SU-DHL-6 (cell line): ENCODE results near the gene CPLX3.
A peak's percentile ranks its signal among the peaks of the same experiment; 100 is the strongest.
"Not testable (repeated sequence)": the region's sequence is repeated elsewhere in the genome, so short reads cannot be mapped to it uniquely, and the experiment has no call there.

ENCODE experiments used
- H2AFZ ChIP-seq: fragments of 200-600 bp; sonication (generic); 2 replicates; pipeline ENCODE4 v1.6.1; 2014; ENCODE audit warnings: low read depth, mild to moderate bottlenecking, moderate library complexity, mixed read lengths, antibody characterized with exemption, low read length; ENCODE audit not compliant: severe bottlenecking
- H3F3A ChIP-seq: fragments of 200-600 bp; shearing (Covaris generic); 2 replicates; pipeline ENCODE4 v1.6.0; 2016; ENCODE audit warnings: antibody characterized with exemption, mild to moderate bottlenecking; ENCODE audit not compliant: insufficient read depth
- H3K27ac ChIP-seq: fragments of 200-600 bp; sonication (generic); 2 replicates; pipeline ENCODE4 v1.5.1; 2016; ENCODE audit warnings: low read depth, mild to moderate bottlenecking, low read length, moderate library complexity, mixed read lengths
- H3K27me3 ChIP-seq: fragments of 200-600 bp; sonication (generic), shearing (Covaris generic); 2 replicates; pipeline ENCODE4 v1.6.0; 2014; ENCODE audit warnings: mild to moderate bottlenecking, low read length
- H3K36me3 ChIP-seq: fragments of 200-600 bp; sonication (generic); 2 replicates; pipeline ENCODE4 v1.6.1; 2014; ENCODE audit warnings: mild to moderate bottlenecking, low read length, mixed read lengths
- H3K4me2 ChIP-seq: fragments of 300-600, 200-600 bp; shearing (Covaris generic), sonication (generic); 2 replicates; pipeline ENCODE4 v1.6.0; 2014; ENCODE audit warnings: low read length, low read depth, mild to moderate bottlenecking; ENCODE audit not compliant: poor library complexity, severe bottlenecking
- H3K4me3 ChIP-seq: fragments of 200-600 bp; sonication (generic); 2 replicates; pipeline ENCODE4 v1.5.1; 2014; ENCODE audit warnings: antibody characterized with exemption, low read length, mild to moderate bottlenecking, mixed read lengths; ENCODE audit not compliant: insufficient read depth, poor library complexity, severe bottlenecking
- H3K79me2 ChIP-seq: fragments of 200-600 bp; sonication (generic); 2 replicates; pipeline ENCODE4 v1.6.1; 2014; ENCODE audit warnings: mild to moderate bottlenecking, low read length, moderate library complexity; ENCODE audit not compliant: insufficient read depth
- H3K9ac ChIP-seq: fragments of 200-600 bp; sonication (generic); 2 replicates; pipeline ENCODE4 v1.7.0; 2014; ENCODE audit warnings: mild to moderate bottlenecking, low read length
- H3K9me2 ChIP-seq: fragments of 200-600 bp; sonication (generic); replicated peaks from 2 replicates; pipeline ENCODE4 v1.6.1; 2014; ENCODE audit warnings: low read length; ENCODE audit not compliant: insufficient read depth
- H3K9me3 ChIP-seq: fragments of 200-600 bp; sonication (generic); 2 replicates; pipeline ENCODE4 v1.6.1; 2014; ENCODE audit warnings: low read length, mixed read lengths; ENCODE audit not compliant: insufficient read depth
- H4K20me1 ChIP-seq: fragments of 200-600 bp; sonication (generic); 2 replicates; pipeline ENCODE4 v1.6.1; 2014; ENCODE audit warnings: low read depth, mild to moderate bottlenecking, antibody characterized with exemption, low read length, moderate library complexity, mixed read lengths
- EZH2phosphoT487 ChIP-seq: fragments of 200-600 bp; sonication (generic), shearing (Covaris generic); conservative IDR thresholded peaks from 2 replicates; pipeline ENCODE4 v1.6.1; 2018; ENCODE audit warnings: mild to moderate bottlenecking, antibody characterized with exemption, low read length, moderate library complexity, mixed read lengths
- TF ChIP-seq, protein P1 (sequence below): fragments of 200-600 bp; sonication (generic); IDR thresholded peaks from one replicate; pipeline ENCODE4 v1.5.1; 2017; ENCODE audit warnings: antibody characterized with exemption, mild to moderate bottlenecking, low read length, moderate library complexity; ENCODE audit not compliant: insufficient read depth, poor library complexity, severe bottlenecking

CPLX3 gene

DNA sequence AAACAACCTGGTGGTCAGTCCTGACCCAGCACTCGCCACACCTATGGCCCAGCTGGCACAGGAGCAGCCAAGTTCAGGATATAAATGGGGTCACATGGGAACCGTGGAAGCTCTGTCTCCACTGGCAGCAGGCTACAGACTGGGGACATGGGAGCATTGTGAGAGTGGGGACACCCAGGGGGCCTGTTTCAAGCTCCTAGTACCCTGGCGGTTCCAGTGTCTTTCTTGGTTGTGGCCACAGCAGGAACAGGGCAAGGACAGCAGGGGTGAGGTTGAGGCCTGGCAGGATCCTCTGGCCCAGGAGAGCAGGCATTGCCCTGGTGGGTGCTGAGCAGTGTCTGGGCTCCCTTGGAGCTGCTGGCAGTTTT lies 42.6 kb upstream of the CPLX3 start:
- H3K9me3 ChIP-seq: no peaks in the 10 kb centered on the region
- H3K9me2 ChIP-seq: no peaks in the 10 kb centered on the region
- H3K79me2 ChIP-seq: peaks cover 67% of the 10 kb centered on the region
- H3K9ac ChIP-seq: peak overlapping the region; percentile 99
- H2AFZ ChIP-seq: no peak overlapping the region
- peak overlapping the region; percentile 73 for H3K4me2 ChIP-seq
- H3K36me3 ChIP-seq: no peaks in the 10 kb centered on the region
- TF ChIP-seq, protein P1, sequence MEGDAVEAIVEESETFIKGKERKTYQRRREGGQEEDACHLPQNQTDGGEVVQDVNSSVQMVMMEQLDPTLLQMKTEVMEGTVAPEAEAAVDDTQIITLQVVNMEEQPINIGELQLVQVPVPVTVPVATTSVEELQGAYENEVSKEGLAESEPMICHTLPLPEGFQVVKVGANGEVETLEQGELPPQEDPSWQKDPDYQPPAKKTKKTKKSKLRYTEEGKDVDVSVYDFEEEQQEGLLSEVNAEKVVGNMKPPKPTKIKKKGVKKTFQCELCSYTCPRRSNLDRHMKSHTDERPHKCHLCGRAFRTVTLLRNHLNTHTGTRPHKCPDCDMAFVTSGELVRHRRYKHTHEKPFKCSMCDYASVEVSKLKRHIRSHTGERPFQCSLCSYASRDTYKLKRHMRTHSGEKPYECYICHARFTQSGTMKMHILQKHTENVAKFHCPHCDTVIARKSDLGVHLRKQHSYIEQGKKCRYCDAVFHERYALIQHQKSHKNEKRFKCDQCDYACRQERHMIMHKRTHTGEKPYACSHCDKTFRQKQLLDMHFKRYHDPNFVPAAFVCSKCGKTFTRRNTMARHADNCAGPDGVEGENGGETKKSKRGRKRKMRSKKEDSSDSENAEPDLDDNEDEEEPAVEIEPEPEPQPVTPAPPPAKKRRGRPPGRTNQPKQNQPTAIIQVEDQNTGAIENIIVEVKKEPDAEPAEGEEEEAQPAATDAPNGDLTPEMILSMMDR: no peak
- no peaks in the 10 kb centered on the region for H3K27me3 ChIP-seq
- H4K20me1 ChIP-seq: no peaks in the 10 kb centered on the region
- H3F3A ChIP-seq: peaks cover 87% of the 10 kb centered on the region
- peak overlapping the region; percentile 96 for H3K27ac ChIP-seq
- peak overlapping the region; percentile 94 for H3K4me3 ChIP-seq

DNA sequence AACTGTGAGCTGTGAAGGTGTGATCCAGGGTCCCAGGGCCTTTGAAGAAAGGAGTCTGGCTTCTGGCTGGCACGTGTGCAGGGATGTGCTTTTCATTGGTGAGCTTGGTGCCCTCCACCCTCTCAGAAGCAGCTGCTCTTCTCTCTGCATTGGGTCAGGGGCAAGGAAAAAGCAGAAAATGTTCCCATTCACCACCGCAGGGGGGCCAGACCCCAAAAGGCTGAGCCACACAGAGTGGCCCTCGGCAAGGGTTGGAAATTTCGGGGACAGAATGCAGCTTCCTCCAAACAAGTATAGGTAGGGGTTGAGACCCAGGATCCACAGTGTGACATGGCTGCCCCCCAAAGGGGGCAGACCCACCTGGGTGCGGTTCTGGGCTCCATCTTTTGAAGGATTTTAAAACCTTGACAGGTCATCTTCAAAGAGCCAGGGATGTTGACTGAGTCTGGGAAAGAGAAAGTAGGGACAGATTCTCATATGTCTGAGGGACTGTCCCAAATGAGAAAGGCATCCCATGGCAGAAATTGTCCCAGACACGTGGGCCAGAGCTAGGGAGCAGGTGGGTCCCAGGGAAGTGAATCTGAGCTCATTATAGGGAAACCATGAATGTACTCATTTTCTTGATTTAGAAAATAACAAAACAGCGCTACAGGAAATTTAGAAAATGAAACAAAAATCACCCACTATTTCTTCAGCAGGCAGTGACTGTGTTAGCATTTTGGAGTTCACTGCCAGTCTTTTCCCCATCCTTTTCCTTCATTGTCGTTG lies 41.8 kb upstream of the CPLX3 start:
- peak overlapping the region; percentile 94 for H3K4me3 ChIP-seq
- peak overlapping the region; percentile 73 for H3K4me2 ChIP-seq
- peaks cover 75% of the 10 kb centered on the region for H3K79me2 ChIP-seq
- H4K20me1 ChIP-seq: no peaks in the 10 kb centered on the region
- peak overlapping the region; percentile 99 for H3K9ac ChIP-seq
- TF ChIP-seq, protein P1: no peak
- TF ChIP-seq EZH2phosphoT487: no peak
- no peak overlapping the region for H2AFZ ChIP-seq
- H3K27me3 ChIP-seq: no peaks in the 10 kb centered on the region
- H3K27ac ChIP-seq: peak overlapping the region; percentile 96
- H3K9me2 ChIP-seq: no peaks in the 10 kb centered on the region
- H3K9me3 ChIP-seq: no peaks in the 10 kb centered on the region
- peaks cover 87% of the 10 kb centered on the region for H3F3A ChIP-seq
- H3K36me3 ChIP-seq: no peaks in the 10 kb centered on the region

GRCh38 chr15:74785194-74786032 lies 41.0 kb upstream of the CPLX3 start:
- Histone ChIP-seq H3K36me3 (no peaks in the 10 kb centered on the region), H3K4me3 (peak overlapping the region; percentile 94), H3K27me3 (no peaks in the 10 kb centered on the region), H2AFZ (no peak overlapping the region), H3K79me2 (peaks cover 78% of the 10 kb centered on the region), H3K9me3 (no peaks in the 10 kb centered on the region), H3K27ac (peak overlapping the region; percentile 96), H4K20me1 (no peaks in the 10 kb centered on the region), H3K9ac (peak overlapping the region; percentile 99), H3K9me2 (no peaks in the 10 kb centered on the region), H3F3A (peaks cover 87% of the 10 kb centered on the region), H3K4me2 (peak overlapping the region; percentile 73)
- TF ChIP-seq EZH2phosphoT487: no peak
- TF ChIP-seq, protein P1: no peak

- H3K27ac ChIP-seq: peak overlapping the region; percentile 96
- not testable (repeated sequence) for H2AFZ ChIP-seq, H3K9me2 ChIP-seq, H3K9me3 ChIP-seq, H4K20me1 ChIP-seq, H3K27me3 ChIP-seq, H3K36me3 ChIP-seq
- peaks cover 79% of the 10 kb centered on the region for H3K79me2 ChIP-seq
- peak overlapping the region; percentile 37 for H3K4me3 ChIP-seq
- peak overlapping the region; percentile 99 for H3K9ac ChIP-seq
- H3K4me2 ChIP-seq: peak overlapping the region; percentile 73
- peaks cover 87% of the 10 kb centered on the region for H3F3A ChIP-seq
Observed at GRCh38 chr15:74786081-74786480, 40.3 kb upstream of the CPLX3 start.
